Muscle layer of duodenum (tissue), 2 donors: ENCODE measurements around the gene KCNQ2.

Experiments
- H3K27ac ChIP-seq: one replicate; pipeline ENCODE4 v1.7.0; 2013; ENCODE audit warnings: mild to moderate bottlenecking, low read length
- H3K27me3 ChIP-seq: one replicate; pipeline ENCODE4 v1.7.0; 2013; ENCODE audit warnings: low read depth, mild to moderate bottlenecking, control low read depth, low read length
- H3K36me3 ChIP-seq, 2 donors: one replicate each; pipeline ENCODE4 v1.7.0; 2013; ENCODE audit warnings: low read length in 2 of 2, control low read depth in 1 of 2, mild to moderate bottlenecking in 1 of 2; ENCODE audit not compliant: insufficient read depth in 2 of 2, control insufficient read depth in 1 of 2
- H3K4me1 ChIP-seq, 2 donors: one replicate each; pipeline ENCODE4 v1.7.0; 2013; ENCODE audit warnings: low read length in 2 of 2, mild to moderate bottlenecking in 2 of 2, control low read depth in 1 of 2, moderate library complexity in 1 of 2; ENCODE audit not compliant: insufficient read depth in 2 of 2, control insufficient read depth in 1 of 2
- H3K4me3 ChIP-seq, 2 donors: one replicate each; pipeline ENCODE4 v1.7.0; 2013; ENCODE audit warnings: low read length in 2 of 2, low read depth in 1 of 2, mild to moderate bottlenecking in 1 of 2
- H3K9me3 ChIP-seq, 2 donors: one replicate each; pipeline ENCODE4 v1.7.0; 2013; ENCODE audit warnings: low read length in 2 of 2, control low read depth in 1 of 2, mild to moderate bottlenecking in 1 of 2; ENCODE audit not compliant: control insufficient read depth in 1 of 2
- donor health status: healthy.

Gene KCNQ2

GRCh38 chr20:63447320-63447719 is 25.1 kb downstream of the KCNQ2 start:
- Histone ChIP-seq H3K27ac (no peak overlapping the region), H3K4me3 (no peak overlapping the region), H3K9me3 (no peaks in the 10 kb centered on the region), H3K27me3 (peaks cover 2% of the 10 kb centered on the region), H3K4me1 (no peaks in the 10 kb centered on the region), H3K36me3 (no peaks in the 10 kb centered on the region)

GRCh38 chr20:63446216-63447024 is 26.0 kb downstream of the KCNQ2 start:
- Histone ChIP-seq H3K4me3 (no peak overlapping the region), H3K36me3 (no peaks in the 10 kb centered on the region), H3K4me1 (no peaks in the 10 kb centered on the region), H3K27ac (no peak overlapping the region), H3K9me3 (no peaks in the 10 kb centered on the region), H3K27me3 (no peaks in the 10 kb centered on the region)

DNA sequence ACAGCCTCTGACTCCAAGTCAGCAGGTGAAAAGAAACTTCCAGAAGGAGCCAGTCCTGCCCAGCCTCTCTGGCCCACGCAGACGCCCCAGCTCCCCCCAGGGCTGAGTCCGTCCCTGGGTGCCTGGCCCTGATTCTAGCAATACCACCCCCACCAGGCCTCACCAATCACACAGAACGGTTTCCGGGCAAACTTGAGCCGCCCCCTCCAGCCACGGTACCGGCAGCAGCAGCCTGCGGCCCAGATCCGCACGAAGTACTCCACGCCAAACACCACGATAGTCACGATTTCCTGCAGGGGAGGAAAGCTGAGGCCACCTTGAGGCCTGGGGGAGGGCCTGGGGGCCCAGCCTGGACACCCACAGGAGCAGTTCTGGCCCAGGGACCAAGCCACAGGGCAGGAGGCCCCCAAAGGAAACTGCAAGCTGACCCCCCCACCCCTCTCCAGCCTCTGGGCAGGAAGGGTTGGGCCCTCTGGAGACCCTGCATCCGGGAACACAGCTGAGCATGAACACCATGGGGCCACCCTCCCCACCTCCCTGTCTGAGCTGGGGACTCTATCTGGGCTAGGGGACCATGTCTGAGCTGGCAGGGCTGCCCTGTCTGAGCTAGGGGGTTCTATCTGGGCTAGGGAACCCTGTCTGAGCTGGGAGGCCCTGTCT is 27.2 kb downstream of the KCNQ2 start:
- no peaks in the 10 kb centered on the region for H3K9me3 ChIP-seq
- H3K4me3 ChIP-seq: no peak overlapping the region
- H3K27me3 ChIP-seq: no peaks in the 10 kb centered on the region
- no peak overlapping the region for H3K27ac ChIP-seq
- H3K4me1 ChIP-seq: no peaks in the 10 kb centered on the region
- no peaks in the 10 kb centered on the region for H3K36me3 ChIP-seq

- Histone ChIP-seq H3K9me3 (no peaks in the 10 kb centered on the region), H3K4me3 (no peak overlapping the region), H3K36me3 (no peaks in the 10 kb centered on the region), H3K27ac (no peak overlapping the region), H3K27me3 (no peaks in the 10 kb centered on the region), H3K4me1 (no peaks in the 10 kb centered on the region)
Observed at GRCh38 chr20:63444548-63444947, 27.9 kb downstream of the KCNQ2 start.

- H3K27me3 ChIP-seq: no peaks in the 10 kb centered on the region
Observed at GRCh38 chr20:63443606-63444395, 28.7 kb downstream of the KCNQ2 start.

DNA sequence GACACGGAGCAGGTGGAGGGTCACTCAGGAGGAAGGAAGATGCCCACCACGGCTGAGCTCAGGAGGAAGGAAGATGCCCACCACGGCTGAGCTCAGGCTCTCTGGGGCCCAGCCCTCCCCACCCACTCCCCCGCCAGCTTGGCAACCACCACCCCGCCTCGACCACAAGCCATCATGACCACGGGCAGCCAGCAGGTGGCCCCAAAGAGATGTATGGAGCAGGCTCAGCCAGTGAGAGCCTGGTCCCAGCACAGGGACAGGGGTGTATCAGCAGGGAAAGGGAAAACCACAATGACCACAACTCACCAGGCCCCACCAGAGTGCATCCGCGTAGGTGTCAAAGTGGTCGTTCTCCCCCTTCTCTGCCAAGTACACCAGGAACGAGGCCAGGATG is 30.4 kb downstream of the KCNQ2 start:
- no peak overlapping the region for H3K27ac ChIP-seq

More at GRCh38 chr20:63443606-63444395, 28.7 kb downstream of the KCNQ2 start:
- H3K27ac ChIP-seq: no peak overlapping the region
- H3K36me3 ChIP-seq: no peaks in the 10 kb centered on the region
- no peaks in the 10 kb centered on the region for H3K4me1 ChIP-seq
- no peaks in the 10 kb centered on the region for H3K9me3 ChIP-seq
- H3K4me3 ChIP-seq: no peak overlapping the region

DNA sequence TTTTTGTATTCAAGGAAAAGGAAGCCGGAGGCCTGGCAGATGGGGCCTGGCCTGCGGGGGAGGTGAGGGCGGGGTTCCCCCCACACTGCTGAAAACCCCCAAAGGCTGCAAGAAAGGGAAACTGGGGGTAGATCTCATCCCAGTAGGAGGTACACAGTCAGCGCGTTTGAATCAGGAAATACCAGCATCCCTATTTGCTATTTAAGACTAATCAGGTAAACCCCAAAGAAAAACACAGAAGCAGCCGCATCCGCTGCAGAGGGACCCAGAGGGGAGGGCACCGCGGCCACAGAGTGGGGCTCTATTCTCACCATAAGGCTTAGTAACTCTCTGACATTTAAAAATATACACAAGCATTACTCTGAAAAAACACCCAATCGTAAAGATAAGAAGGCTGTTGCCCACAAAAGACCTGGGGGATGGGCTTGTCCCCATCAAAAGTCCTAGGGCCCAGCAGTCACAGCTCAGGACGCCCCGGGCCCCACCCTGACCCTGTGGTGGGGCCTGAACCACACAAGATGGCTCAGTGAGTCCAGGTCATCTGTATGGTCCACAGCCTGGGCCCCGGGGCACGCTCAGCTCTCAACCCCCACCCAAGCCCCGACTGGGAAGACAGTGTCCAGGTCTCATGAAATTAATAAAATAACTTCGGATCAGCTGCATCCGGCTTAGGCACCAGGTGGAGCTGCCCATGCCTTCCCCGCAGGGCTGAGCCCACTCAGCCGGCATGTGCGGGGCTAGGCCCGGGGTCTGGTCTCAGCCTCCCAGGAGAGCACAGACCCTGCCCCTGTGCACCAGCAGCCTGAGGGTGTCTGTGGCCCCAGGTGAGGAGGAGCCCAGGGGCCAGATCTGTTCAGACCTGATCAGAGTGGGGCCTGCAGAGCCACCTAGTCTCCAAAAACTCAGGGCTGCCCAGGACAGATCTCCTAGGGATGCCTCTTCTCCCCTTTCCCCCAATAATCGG is 31.0 kb downstream of the KCNQ2 start:
- Histone ChIP-seq H3K27me3 (no peaks in the 10 kb centered on the region), H3K4me3 (no peak overlapping the region), H3K9me3 (no peaks in the 10 kb centered on the region), H3K27ac (no peak overlapping the region), H3K4me1 (no peaks in the 10 kb centered on the region), H3K36me3 (no peaks in the 10 kb centered on the region)

More for the DNA sequence above, 30.4 kb downstream of the KCNQ2 start:
- Histone ChIP-seq H3K4me1 (no peaks in the 10 kb centered on the region), H3K9me3 (no peaks in the 10 kb centered on the region), H3K4me3 (no peak overlapping the region), H3K36me3 (no peaks in the 10 kb centered on the region), H3K27me3 (no peaks in the 10 kb centered on the region)

GRCh38 chr20:63440366-63440955 is 32.0 kb downstream of the KCNQ2 start:
- Histone ChIP-seq H3K4me3 (no peak overlapping the region), H3K9me3 (no peaks in the 10 kb centered on the region), H3K4me1 (no peaks in the 10 kb centered on the region), H3K36me3 (no peaks in the 10 kb centered on the region), H3K27ac (no peak overlapping the region), H3K27me3 (no peaks in the 10 kb centered on the region)

DNA sequence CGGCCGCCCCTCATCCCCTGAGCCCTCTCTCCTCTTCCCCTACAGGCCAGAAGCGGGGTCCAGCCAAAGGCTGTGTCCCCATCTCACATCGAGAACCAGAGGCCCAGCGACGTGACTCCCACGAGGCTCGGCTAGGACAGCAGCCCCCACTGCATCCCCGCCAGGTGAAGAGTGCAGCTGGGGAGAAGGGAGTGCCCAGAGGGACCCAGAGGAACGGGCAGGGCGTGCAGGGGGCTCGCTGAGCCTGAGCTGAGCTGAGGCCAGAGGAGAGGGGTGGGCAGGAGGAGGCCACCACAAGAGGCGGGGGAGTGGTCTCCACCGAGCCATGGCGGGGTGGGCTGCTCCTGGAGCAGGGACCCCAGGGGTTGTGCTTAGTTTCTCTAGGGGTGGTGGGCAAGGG is 32.6 kb downstream of the KCNQ2 start:
- Histone ChIP-seq H3K36me3 (no peaks in the 10 kb centered on the region), H3K4me1 (no peaks in the 10 kb centered on the region), H3K9me3 (no peaks in the 10 kb centered on the region), H3K4me3 (no peak overlapping the region), H3K27ac (no peak overlapping the region), H3K27me3 (no peaks in the 10 kb centered on the region)

DNA sequence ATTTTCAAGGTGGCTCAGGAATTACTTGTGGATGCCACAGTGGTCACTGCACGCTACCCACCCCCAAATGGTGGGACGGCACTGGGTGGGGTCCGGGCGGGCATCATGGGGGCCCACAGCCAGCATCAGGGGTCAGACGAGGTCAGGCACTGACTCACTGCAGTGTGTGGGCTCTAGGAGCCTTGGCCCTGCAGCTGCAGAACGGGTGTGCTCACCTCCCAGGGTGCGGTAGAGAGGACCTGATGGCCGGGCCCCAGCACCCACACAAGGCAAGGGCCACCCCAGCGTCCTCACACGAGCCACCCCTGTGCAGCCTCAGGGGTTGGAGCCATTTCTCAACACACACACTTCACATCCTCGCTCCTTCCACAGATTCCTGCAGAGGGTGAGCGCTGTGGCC is 34.3 kb downstream of the KCNQ2 start:
- Histone ChIP-seq H3K27me3 (no peaks in the 10 kb centered on the region), H3K9me3 (no peaks in the 10 kb centered on the region), H3K4me1 (no peaks in the 10 kb centered on the region), H3K4me3 (no peak overlapping the region), H3K36me3 (no peaks in the 10 kb centered on the region), H3K27ac (no peak overlapping the region)
